HG03521 (cell line): ENCODE results near the gene LRP2.
"Not testable (repeated sequence)": the region's sequence is repeated elsewhere in the genome, so short reads cannot be mapped to it uniquely, and the experiment has no call there.

ENCODE experiments used
- ATAC-seq: cut with Tn5 transposase; IDR thresholded peaks from one replicate; pipeline ENCODE4 v1.9.1; 2021; ENCODE audit warnings: mild to moderate bottlenecking, moderate library complexity; ENCODE audit not compliant: unreplicated experiment

The LRP2 gene

DNA sequence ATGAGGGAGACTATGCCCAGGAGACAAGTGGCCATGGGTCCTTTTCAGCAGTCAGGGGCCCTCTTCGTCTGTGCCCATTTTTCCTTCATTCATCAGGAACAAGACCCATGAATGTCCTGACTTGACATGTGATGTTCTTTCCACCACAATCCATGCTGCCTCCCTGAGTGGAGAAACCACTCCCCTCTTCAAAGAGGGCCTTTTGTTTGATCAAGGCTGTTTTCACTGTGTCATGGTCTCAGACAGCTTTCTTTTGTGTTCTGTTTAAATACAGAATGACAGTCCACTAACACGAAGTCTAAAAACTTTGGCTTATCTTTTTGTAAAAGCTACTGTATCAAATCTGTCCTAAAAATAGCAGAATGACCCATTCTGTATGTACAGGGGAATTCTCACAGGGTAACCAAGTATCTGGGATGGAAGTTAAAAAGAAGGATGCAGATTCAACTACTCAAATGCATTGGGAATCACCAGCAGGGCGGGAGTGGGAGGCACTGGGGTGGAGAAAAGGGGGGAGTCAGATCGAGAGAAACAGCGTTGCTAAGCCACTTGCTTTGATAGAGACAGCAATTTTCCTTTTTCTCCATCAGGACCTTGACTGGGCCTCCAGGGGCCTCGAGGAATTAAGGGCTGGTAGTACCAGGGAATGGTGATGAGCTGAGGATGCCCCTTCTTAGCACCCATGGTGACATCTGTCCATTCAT is 13.9 kb downstream of the LRP2 start:
- no peak for ATAC-seq

DNA sequence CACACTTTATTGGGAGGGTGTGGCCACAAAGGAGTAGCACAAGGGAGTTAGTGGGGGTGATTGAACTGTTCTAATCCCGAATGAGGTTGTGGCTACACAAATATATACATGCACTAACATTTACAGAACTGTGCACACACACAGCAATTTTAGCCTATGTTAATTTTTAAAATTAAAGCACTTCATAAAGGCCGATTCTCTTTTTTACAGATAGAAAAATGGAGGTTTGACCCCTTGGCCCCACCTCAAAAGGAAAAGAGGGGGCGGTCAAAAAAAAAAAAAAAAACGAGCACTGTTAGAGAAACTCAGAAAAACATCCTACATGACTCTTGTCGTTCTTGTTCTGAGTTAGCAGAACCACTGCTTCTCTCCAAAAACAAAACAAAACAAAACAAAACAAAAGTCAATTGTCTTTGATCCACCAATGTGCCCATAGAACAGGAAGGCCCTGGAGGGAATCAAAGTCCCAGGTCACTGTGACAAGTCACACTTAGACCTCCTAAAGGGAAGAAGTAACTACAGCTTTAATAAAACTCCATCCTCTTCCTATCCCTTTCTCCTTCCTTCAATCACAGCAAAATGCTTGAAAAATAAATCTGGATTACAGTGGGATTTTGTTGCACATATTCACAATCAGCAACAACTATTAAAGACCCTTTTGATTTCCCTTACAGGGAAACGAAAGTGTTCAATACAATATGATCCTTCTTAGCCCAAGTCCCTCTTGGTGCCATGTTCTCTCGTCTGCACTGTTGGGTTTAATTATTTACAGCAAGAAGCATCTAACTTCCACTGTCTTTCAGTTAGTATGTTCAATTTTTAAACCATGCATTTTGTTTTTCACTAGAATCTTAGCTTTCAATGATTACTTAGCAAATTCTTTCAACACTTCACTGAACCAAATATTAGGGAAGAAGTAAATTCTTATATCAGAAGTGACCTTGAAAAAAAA is 16.6 kb downstream of the LRP2 start:
- no peak for ATAC-seq

DNA sequence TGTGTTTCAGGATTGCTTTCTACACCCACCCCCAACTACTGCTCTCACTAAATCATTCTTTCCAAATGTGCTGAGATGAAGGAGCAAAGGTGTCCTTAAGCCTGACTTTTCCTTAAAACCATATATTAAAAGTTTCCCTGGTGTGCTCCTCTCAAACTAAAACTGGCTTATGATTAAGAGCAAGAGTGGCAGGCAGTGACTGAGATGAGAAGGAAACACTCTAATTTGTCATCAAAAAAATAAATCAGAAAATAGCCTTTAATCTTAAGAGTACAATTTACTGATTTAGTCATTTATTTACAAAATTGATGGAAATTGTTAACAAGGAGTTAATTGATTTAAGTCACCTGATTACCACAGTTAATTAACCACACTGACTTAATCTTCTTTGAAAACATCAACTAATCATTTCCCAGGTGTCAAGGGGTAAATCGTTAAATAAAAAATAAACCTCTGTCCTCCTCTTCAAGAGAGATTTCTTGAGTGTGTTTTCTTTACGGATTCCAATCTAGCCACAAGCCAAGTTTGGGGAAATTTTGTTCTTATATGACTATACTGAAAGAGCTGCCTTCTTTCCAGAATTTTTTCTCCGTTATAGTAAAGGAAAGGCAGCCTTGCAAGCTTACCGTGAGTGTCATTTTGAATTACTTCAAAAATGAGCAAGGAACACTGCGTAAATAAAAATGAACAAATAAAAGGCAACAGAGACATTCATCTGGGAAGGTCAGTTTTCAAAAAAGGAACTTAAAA is 17.4 kb downstream of the LRP2 start:
- no peak for ATAC-seq

DNA sequence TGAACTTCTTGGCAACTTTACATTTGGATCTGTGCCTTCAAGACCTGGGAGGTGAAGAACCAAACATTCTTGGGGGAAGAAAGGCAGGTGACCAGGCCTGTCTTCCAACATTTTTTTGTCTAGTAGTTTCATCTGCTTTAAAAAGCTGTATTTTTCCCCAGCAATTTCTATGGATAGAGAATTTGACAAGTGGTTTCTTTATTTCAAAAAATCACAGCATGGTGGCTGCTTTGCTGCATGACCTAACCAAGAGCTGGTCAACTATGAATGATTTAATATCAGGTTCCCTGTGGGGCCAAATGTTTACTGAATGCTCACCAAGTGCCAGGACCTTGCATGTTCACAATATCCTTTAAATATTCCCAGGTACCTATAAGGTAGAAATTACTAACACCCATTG is 19.1 kb downstream of the LRP2 start:
- no peak for ATAC-seq

DNA sequence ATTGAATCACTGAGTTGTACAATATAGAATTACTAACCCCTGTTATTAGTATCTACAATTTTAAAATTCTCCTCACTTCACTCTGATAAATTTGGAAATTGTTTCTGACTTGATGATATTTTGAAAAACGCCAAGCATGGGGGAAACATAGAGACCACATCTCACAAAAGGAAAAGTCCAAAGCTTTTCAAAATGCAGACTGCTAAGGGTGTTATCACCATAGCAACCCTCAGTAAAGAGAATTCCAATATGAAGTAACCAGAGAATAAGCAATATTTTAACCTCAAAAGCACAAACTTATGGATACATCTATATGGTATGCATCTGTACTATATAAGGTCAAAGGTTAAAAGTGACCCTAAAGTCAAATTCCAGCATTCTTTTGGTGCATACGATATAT is 22.7 kb downstream of the LRP2 start:
- ATAC-seq: no peak

DNA sequence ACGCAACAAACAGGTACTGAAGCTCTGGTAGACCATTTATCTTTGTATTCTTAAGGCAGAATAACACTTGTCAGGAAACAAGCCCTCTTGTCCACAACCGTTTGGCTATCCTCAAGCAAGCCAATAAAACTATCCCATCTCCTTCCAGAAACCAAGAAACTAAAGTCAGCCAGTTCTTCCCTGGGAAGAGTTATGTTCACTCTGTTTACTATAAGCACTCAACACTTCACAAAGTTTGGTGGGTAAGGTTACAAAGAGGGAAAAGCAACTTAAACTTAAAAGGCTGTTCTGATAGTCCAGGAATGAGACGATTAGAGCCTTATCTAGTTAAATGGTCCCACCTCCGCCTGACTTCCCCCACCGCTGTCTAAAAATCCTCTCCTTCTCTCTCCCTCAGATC is 25.6 kb downstream of the LRP2 start:
- no peak for ATAC-seq

DNA sequence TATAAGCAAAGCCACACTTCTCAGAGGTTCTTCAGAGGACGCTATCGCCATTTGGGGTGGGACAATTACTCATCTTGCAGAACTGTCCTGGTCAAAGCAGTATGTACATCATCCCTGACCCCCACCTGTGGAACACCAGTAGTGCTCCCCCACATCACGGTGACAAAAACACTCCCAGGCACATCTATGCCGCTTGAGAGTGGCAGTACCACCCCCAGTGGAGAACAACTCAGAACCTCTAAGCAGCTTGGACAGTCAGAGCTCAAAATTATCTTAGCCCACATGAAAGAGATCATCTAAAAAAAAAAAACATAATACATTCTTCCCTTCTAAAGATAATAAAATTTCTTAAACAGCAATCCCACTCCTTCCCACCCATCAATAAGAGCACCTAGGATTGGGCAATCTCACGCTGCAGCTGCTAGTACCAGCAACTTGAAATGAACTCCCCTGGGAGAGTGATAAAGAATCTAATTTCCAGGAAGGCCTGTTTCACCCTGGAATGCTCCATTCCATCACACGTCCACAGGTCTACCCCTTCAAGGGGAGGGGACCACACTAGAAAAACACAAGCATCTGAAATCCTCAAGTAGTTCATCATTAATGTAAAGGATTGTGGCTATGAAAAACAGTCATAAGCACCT is 31.7 kb downstream of the LRP2 start:
- no peak for ATAC-seq

DNA sequence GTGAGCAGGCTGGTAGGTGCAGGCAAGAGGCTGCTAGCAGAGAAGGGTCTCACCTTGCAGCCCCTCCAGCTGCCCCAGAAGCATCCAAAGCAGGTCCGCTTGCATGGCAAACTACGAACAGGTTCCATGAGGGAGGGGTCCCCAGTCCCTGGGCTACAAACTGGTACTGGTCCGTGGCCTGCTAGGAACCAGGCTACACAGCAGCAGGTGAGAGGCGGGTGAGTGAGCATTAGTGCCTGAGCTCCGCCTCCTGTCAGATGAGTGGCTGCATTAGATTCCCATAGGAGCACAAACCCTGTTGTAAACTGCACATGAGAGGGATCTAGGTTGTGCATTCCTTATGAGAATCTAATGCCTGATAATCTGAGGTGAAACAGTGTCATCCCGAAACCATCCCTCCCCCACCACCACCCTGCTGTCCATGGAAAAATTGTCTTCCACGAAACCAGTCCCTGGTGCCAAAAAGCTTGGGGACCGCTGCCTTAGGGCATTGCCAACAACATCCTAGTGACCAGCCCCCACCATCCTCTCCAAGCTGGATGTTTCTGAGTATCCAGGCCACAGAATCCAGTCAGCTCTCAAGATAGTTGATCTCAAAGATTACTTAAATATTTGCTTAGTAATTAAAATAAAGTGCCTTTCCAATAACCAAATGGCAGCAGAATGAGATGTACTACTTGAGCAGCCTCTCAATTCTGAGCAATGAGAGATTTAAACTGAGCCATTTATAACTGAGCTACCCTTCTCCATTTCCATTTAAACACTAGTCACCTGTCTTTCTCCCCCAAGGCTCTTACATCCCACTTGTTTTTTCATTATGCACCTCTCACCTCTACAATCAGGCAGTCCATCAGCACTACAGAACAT is 32.4 kb downstream of the LRP2 start:
- no peak for ATAC-seq

DNA sequence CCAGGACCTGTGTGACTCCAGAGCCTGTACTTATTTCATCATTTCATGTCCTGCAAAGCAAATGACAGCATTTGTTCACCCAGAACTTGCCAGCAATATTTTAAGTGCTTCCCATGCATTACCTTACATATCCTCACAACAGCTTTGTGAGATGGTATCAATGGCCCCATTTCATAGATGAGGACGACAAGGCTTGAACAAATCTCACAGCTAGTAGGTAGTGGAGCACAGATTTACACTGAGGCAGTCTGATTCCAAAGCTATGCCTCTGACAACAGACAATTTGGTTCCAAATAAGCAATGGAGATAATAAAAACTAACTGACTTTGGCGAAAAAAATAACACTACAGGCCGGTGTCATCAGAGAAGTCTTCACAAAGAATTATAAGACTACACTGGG is 33.5 kb downstream of the LRP2 start:
- no peak for ATAC-seq

DNA sequence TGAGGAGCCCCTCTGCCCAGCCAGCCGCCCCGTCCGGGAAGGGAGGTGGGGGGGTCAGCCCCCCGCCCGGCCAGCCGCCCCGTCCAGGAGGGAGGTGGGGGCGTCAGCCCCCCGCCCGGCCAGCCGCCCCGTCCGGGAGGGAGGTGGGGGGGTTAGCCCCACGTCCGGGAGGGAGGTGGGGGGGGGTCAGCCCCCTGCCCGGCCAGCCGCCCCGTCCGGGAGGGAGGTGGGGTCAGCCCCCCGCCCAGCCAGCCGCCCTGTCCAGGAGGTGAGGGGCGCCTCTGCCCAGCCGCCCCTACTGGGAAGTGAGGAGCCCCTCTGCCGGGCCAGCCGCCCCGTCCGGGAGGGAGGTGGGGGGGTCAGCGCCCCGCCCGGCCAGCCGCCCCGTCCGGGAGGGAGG is 34.5 kb downstream of the LRP2 start:
- ATAC-seq: not testable (repeated sequence)

DNA sequence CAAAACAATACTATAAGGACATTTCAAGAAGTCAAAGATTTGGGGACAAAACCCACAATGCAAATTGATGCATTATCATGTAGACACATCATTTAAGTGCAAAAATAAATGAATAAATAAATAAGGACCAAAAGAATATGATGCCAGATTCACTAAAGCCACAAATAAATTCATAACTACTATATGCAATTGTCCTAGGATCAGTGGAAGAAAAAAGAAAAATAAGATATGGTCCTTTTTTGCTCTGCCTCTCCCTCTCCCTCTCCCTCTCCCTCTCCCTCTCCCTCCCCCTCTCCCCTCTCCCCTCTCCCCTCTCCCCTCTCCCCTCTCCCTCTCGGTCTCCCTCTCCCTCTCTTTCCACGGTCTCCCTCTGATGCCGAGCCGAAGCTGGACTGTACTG is 36.4 kb downstream of the LRP2 start:
- ATAC-seq: not testable (repeated sequence)

DNA sequence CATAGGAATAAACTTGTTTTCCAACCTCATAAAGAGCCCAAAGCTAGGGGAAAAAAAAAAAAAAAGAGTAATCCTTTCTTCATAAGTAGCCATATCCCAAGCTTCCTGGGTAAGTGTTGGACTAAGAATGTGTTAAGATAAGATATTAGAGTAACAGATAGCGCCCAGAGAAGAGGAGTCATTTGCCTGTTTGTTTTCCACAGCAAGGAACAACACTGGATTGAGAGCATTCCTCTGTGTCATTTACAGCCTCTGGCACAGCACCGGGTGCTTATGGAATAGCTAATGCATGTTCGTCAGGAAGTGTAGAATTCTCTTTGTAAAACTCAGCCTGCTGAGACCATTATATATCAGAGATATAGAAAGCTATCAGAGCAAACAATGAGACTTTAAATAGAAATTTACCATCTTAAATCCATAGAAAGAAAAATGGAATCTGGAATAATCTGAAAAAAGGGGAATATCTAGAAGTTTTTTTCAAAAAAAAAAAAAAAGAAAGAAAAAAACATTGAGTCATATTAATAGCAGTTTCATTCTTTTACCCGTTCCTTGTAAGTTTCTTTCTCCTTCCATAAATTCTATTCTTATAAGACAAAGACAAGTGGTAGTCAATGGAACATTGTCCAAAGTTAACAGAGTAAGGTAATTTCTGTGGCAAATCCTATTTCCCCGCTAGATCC is 37.6 kb downstream of the LRP2 start:
- ATAC-seq: no peak

DNA sequence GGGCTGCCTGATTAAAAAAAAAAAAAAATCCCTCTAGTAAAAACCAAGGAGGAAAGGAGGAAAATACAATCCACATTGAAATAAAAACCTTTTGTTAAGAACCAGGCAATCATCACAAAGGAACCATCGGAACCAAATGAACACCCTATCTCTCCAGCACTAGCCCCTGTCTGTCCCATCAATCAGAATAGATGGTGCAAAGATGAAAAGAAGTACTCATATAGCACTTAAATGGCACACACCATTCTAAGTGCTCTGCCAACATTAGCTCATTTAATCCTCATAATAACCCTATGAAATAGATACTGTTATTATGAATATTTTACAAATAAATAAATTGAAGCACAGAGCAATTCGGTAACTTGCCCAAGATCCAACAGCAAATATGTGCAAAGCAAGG is 38.5 kb downstream of the LRP2 start:
- no peak for ATAC-seq

DNA sequence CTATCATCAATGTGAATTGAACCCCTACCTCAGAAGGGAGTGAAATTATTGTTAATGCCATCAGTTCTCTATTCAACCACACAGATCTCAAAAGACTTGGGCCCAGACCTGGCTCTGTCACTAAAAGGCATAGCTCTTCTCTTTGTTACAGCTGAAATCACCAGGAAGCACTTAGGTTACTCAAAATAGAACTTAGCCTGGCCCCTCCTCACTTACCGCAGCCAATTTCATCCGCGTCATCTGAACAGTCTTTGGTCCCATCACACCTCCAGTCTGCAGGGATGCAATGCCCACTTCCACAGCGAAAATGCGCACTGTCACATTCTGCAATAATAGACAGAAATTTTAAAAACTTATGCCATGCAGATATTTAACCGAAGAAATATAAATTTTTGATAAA is 41.8 kb downstream of the LRP2 start:
- ATAC-seq: no peak

DNA sequence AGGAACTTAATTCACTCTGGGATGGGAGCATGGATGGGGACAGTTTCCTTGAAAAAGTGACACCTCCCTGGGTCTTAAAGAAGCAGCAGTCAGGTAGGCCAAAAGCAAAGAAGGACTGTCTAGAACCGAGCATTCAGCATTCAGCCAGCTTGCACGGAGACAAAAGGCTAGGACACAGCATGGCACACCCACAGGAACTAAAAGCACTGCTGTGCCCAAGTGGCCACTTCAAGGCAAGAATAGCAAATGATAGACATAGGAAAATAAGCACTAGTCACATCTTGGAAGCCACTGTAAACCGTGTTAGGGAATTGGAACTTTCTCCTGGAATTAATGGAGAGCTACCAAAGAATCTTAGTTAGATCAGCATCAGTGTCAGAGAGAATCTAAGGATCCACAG is 47.0 kb downstream of the LRP2 start:
- no peak for ATAC-seq

DNA sequence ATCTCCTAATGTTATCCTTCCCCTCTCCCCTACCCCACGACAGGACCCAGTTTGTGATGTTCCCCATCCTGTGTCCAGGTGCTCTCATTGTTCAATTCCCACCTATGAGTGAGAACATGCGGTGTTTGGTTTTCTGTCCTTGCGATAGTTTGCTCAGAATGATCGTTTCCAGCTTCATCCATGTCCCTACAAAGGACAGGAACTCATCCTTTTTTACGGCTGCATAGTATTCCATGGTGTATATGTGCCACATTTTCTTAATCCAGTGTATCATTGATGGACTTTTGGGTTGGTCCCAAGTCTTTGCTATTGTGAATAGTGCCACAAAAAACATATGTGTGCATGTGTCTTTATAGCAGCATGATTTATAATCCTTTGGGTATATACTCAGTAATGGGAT is 54.0 kb downstream of the LRP2 start:
- not testable (repeated sequence) for ATAC-seq

DNA sequence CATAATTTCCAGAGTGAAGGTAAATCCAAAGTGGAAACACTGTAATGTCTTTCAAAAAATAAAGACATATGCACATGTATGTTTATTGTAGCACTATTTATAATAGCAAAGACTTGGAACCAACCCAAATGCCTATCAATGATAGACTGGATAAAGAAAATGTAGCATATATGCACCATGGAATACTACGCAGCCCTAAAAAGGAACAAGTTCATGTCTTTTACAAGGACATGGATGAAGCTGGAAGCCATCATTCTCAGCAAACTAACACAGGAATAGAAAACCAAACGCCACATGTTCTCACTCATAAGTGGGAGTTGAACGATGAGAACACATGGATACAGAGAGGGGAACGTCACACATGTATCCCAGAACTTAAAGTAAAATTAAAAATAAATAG is 57.6 kb downstream of the LRP2 start:
- ATAC-seq: not testable (repeated sequence)

DNA sequence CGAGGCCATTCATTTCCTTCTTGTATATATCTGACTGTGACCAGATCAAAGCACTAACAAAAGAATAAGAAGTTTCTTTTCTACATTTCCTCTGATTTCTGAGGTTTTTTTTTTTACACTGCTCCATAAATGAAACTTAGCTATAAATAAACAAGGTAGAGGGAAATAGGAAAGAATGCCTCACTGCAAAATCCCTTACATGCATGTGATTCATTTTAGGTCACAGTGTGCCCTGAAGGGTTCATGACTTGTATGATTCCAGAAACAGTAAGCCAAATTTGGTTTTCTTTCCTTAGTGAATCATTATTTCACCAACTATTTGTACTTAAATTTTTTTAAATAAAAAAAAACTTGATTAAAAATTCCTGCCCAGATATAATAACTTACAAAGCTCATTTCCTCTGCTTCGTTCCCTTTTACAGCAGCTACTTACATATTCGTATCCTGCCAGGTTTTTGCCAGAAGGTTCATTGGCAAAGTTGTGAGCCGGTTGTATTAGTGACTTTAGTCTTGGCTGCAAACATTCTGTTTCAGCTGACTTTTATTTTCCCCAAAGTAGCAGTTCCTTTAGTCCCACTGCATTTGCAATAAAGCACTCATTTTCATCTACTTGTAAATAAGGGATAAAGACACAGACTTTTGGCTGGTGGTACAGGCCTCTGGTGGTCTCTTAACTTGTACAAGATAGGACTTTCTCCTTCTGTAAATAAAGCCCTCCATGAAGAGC is 58.6 kb downstream of the LRP2 start:
- ATAC-seq: no peak

DNA sequence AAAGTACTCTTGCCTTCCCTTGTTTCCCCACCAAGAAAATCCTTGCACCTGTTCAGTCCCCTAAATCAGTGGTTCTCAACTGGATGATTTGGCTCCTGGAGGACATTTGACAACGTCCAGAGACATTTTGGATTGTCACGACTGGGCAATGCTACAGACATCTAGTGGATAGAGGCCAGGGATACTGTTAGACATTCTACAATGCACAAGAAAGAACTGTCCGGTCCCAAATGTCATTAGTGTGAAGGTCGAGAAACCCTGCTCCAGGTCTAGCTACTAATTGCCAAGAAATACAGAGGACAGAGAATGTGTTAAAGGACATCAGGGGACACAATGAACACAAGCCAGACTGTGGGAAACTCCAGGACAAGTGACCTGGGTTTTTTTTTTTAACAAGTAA is 60.0 kb downstream of the LRP2 start:
- no peak for ATAC-seq
